Epidermal melanocyte (primary cell): Measurements from ENCODE around the gene CCL19.
"Not testable (repeated sequence)": the region's sequence is repeated elsewhere in the genome, so short reads cannot be mapped to it uniquely, and the experiment has no call there.

Experiments
- DNase-seq: peaks from one replicate; pipeline ENCODE4 v3.0.0; 2011; ENCODE audit warnings: low spot score; ENCODE audit not compliant: insufficient read length

Gene CCL19

DNA sequence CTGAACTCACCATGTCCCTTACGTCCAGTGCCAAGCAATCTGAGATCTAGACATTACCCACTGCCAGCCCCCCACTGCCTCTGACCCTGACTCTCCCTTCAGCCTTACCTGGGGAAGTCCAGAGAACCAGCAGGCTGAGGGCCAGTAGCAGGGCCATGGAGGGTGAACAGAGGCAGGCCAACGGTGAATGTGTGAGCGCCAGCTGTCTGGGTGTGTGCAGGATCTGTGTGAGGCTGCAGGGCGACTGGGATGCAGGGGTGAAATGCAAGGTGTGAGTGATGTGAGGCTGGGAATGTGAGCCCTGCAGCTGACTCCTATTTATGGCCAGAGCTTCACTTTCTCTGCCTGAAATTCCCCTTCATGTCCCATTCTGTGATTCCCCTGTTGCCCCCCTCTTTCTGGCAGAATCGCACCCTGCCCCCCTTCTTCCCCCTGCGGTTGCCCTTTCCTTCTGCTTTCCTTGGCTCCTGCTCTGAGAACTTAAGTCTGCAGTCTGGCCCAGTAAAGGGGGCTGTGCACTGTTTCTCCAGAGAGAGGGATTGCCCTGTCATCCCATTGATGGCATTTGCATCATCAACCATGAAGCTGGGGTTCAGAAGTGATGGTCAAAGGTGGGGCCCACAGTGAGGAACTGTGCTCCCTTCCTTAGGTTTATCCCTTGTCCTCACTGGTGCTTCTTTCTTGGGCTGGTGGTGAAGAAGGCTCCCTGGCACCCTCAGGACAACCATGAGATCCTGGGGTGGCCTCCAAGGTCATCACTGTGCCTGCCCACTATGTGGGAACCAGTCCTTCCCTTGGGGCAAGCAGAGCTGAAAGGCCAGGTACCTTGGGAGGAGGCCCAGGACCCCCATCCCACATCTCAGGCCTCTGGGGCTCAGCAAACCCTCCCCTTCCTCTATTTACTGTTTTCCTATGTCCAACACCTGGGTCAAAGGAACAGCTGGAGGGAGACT lies at the start of gene CCL19:
Gene CCL19, minus strand, starts transcription at position 294 of the 953 bp plus-strand sequence. Its CDS starts 137 bp downstream, at position 157.
- DNase-seq: no peak

DNA sequence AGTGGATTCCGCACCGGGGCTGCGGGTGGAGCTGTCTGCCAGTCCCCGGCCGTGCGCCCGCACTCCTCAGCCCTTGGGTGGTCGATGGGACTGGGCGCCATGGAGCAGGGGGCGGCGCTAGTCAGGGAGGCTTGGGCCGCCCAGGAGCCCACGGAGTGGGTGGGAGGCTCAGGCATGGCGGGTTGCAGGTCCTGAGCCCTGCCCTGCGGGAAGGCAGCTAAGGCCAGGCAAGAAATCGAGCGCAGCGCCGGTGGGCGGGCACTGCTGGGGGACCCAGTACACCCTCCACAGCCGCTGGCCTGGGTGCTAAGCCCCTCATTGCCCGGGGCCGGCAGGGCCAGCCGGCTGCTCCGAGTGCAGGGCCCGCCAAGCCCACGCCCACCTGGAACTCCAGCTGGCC lies 49.1 kb upstream of the CCL19 start:
- DNase-seq: not testable (repeated sequence)

DNA sequence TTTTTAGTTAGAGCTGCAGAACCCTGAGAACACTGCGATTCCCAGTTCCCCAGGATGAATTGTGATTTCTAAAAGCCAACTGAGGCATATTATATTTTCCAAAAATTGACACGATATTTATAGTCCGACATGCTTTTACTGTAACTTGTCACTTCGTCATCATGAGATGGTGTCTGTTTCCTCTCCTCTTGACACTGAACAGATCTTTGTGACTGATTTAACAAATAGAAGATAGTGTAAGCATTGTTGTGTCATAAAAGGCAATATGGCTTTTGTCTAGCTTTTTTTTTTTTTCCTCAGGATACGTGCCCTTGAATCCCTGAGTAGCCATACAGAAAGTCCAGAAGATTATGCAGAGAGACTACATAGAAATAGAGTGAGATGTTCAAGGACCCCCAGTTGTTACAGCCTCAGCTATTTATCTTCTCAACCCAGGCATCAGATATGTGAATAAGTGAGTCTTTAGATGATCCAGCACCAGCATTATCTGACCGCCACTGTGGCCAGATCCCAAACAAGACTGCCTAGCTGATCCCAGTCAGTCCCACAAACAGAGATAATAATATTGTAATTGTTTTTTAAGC lies 46.7 kb upstream of the CCL19 start:
- no peak for DNase-seq

DNA sequence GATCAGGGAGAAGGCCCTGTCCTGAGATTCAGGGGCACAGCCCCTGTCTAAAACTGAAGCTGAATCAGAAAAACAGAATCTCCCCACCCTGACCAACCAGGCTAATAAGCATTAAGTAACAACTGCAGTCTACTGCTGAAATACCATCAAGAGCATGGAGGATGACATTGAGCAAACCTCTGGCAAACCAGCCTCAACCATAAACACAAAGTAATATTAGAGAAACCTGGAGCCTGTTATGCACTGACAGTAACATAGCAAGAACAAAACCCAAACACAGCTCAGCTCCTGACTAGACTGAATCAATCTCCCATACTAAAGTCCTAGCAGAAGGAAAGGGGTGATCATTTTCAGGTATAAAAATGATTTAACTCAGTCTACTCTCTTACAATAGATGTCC lies 43.6 kb upstream of the CCL19 start:
- DNase-seq: no peak

DNA sequence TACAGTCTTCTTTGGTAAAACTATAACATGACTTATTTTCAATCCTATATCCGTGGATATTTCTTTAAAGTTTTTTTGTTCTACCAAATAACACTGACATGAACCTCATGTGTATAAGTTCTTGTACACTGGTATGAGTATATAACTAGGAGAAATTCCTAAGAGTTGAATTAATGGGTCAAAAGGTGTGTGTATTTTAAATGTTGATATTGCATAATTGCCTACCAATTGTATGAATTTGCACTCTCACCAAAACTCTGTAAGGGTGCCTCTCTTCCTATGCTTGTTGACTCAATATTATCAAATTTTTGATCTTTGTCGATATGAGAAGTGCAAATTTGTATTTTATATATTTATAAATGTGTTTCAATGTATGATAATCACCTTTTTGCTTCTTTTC lies 41.8 kb upstream of the CCL19 start:
- DNase-seq: no peak

DNA sequence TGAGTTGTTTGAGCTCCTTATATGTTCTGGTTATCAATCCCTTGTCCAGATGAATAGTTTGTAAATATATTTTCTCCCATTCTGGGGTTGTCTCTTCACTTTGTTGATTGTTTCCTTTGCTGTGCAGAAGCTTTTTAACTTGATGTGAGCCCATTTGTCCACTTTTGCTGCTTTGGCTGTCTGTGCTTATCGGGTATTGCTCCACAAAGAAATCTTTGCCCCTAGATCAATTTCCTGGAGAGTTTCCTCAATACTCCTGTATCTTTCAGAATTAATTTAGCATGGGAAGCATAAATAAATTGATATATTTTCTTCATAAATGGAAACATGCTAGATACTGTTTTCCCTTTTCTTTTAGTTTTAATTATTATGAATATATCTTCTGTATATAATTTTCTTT lies 41.4 kb upstream of the CCL19 start:
- no peak for DNase-seq

DNA sequence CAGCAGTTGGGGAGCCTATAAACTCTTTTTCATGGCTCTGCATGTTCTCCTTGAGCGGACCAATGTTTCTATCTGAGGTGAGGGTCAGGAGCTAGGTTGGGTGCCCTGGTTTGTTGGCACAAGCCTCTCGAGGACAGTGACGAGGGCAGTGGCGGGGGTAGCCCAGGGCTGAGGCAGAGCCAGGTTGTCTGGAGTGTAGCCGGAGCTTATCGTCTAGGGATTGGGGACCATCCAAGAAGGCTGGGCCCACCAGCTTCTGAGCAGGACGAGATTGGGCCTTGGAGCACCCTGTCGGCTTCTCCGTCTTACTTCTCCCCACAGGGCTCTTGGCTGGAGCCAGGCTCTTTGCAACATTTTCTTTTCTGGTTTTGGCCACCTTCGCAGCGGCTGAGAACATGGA lies 32.1 kb upstream of the CCL19 start:
- no peak for DNase-seq

DNA sequence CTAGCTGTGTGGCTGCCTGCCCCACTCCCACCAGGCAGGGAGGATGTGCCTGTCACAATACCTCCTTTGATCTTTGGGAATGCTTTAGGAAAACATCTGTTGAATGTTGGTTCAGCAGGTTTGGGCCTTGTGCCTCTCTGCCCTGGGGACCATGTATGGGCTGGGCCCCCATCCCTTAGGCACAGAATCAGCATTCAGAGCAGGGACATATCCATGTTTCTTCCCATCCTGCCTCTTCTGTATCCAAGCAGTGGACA lies 28.6 kb upstream of the CCL19 start:
- DNase-seq: not testable (repeated sequence)

DNA sequence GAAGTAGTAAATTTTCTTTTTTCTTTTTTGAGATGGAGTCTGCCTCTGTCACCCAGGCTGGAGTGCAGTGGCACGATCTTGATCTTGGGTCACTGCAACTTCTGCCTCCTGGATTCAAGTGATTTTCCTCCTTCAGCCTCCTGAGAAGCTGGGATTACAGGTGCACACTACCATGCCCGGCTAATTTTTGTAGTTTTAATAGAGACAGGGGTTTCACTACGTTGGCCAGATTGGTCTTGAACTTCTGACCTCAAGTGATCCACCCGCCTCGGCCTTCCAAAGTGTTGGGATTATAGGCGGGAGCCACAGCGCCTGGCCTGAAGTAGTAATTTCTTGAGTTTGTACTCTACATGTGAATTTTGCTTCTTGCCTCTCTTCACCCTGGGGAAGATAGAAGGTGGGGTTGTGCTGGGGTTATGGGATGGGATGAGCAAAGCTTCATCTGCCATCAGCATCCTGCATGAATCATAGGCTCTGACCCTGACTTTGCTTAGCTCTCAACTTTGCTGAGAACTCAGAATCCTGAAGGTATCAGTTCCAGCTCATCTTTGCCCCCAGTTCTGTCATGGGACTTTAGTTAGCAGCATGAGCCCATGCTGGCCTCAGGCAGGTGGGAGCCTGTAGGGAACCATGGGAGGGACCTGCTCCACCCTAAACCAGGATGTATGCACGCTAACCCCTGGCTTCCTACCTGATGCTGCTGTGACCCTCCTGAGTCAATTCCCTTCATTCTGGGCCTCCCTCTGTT lies 28.1 kb upstream of the CCL19 start:
- no peak for DNase-seq

DNA sequence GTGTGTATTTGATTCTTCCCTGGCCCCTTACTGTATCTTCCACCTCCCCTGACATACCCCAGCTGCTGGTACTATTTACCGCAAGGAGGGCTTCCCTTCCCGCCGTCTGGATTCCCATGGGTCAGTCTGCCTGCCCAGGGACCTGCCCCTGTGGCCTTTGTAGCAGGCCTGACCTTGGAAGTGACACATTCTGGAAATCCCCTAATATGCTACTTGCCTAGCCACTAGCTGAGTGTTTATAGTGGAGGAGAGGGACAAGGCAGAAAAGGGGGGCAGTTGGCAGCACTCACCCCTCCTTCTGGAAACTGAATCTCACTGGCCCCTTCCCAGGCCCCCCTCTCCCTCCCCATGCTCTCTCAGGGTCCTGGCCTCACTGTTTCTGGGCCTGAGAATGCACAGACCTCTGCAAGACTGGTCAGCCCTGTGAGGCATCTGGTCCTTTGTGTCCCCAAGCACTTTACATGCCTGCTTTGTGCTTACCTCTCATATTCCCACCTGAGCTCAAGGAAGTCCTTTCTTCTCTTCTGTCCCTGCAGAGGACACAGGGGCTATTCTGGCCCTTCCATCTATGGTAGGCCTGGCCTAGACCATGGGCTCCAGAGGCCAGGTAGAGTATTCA lies 27.0 kb upstream of the CCL19 start:
- DNase-seq: no peak

DNA sequence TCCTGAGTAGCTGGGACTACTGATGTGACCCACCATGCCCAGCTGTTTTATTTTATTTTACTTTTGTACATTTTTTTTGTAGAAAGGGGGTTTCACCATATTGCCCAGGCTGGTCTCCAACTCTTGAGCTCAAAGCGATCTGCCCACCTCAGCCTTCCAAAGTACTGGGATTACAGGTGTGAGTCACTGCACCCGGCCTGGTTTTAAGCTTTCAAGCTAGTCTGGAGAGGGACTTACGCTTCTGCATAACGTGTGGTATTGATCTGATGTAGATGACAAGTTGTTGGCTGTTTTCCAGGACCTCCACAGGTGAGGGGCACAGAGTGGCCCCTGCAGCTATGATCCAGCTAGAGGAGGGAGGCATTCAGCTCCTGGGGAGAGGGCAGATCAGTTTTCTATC lies 25.6 kb upstream of the CCL19 start:
- DNase-seq: no peak

DNA sequence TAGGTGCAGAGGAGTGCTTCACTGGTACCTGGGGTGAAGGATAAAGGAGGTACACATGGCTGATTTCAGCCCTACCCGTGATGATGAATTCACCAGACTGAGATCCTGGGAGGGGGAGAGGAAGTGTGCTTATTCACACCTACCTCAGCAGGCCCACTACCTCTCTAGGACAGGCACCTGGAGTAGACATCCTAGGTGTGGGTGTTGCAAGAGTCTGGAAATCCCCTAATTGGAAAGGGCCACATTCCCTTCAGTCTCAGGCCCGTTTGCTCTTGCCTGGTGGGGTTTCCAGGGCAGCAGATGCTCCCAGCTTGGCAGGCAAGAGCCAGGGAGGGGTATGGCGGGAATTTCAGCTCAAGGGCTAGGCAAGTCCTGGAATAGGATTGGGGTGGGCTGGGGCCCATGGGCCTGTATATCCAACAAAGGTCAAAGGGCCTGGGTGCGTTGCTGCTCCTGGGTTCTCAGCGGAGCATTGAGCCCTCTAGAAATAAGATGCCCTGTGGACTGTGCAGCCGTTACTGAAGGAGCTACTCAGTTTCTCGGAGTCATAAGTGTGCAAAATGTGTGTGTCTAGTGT lies 24.7 kb upstream of the CCL19 start:
- DNase-seq: no peak

DNA sequence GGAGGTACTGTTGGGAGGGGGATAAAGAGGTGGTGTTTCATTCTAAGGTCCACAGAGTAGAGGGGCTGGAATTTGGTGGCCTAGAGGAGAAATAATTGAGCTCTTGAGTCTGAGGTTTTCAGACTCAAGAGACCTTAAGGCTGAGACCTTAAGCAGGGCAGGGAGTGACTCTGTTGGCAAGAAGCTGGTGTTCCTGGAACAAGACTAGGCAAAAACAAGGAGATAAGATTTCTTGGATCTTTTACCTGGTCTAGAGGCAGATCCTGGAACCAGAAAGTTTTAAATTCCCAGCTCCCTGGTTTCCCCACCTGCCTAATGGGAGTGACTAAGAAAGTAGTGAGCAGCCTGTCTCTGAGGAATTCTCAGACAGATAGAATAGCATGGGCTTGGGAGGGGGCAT lies 22.9 kb upstream of the CCL19 start:
- no peak for DNase-seq

DNA sequence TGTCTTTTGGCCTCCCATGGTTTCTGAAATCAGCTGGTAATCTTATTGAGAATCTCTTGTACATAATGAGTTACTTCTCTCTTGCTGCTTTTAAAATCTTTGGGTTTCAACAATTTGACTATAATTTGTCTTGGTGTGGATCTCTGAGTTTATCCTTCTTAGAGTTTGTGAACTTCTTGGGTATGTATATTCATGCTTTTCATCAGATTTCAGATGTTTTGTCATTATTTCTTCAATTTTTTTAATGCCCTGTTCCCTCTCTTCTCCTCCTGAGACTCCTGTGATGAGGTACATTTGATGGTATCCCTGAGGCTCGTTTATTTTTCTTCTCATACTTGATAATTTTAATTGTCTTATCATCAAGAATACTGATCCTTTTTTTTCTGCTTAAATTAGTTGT lies 21.1 kb upstream of the CCL19 start:
- DNase-seq: no peak

DNA sequence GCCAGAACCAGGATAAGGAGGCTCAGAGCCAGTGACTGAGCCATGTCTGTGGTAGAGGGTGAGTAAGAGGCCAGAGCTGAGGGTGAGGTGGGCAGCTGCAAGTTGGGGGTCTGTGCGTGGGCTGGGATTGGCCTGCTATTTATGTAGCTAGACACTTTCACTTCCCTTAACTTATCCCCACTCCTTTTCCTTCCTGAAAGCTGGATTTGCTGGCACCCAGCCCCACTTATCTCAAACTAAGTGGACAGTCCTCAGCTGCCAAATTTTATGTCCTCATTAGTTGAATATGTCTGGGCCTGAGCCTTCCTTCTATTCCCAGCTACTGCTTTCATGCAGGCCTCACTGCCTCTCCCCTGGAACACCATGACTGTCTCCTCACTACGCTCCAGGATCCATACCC lies 18.9 kb upstream of the CCL19 start, which contains the start of gene CCL21:
Gene CCL21, minus strand, starts transcription at position 114 of the 400 bp plus-strand sequence. Its CDS starts 70 bp downstream, at position 44.
- DNase-seq: no peak

DNA sequence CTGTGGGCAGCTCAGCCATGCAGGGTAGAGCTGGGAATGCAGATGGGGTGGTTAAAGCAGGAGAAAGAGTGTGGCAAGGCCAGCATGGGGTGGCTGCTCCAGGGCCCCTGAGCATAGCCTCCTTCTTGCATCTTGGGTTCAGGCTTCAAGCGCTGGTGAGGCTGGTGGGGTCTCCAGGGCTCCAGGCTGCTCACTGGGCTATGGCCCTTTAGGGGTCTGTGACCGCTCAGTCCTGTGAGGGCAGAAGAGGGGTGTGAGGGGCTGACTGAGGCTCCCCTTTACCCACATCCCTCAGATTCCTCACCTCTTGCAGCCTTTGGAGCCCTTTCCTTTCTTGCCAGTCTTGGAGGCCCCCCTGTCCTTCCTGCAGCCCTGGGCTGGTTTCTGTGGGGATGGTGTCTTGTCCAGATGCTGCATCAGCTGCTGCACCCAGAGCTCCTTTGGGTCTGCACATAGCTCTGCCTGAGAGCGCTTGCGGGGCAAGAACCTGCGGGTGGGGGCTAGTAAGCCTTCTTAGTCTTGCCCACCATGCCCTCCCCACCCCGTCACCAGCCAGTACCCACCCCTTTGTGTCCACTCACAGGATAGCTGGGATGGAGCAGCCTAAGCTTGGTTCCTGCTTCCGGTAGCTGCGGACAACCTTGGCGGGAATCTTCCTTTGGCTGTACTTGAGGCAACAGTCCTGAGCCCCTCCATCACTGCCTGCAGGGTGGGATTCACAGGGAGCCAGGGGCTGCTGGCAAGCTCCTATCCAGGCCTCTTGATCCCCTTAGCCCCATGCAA lies 18.3 kb upstream of the CCL19 start:
- DNase-seq: no peak

DNA sequence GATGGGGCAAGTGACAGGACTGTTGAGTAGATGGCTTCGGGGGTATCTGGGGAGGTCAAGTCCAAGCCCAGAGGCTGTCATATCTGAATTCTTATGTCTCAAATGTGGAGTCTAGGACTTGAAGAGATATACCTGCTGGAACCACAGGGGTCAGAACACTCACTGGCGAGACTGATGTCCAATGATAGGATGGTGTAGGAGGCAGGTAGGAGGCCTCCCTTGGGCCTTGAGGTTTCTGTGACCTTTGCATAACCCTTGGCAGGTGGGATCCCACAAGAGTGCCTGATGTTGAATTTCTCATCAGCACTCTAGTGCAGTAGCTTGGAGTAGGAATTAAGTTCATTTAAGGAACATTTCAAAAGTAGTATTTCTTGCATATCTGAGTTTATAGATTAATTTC lies 16.1 kb upstream of the CCL19 start:
- no peak for DNase-seq

DNA sequence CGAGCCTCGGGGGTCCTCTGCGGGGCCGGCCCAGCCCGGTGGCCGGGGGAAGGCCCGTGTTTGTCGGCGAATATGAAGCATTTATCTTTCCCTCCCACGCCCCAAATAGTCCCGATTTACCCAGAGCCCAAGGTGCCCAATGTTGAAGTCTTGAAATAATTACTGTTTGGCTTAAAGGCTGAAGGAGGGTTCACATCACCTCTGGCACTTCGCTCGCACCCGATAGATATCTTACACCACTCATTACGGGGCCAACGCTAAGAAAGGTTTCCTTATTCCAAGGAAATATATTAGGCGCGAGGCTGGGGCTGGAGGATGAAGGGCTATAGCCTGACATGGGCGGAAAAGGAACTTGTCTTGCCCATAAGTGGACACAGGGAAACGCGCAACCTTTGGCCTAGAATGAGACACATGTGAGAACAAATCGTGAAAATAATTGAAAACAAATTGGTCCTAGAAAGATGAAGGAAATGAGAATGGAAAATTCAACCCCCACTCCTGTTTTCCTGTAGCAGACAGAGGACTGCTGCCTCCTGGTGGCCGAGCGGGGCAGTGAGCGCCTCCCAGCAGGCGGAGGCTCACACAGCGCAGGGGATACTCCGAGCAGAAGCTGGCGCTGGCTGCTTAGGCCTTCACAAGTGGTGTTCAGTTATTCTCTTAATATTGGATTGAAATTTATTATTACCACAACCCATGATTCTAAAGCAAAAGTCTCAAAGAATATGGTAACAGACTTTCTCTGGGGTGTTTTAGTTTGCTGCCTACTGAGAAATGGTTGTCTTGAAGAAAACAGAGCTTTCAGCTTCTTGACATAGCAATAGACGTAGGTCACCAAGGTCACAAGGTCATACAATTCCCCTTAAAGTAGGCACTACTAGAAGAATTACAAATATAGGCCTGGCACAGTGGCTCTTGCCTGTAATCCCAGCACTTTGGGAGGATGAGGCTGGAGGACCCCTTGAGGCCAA lies 11.0 kb upstream of the CCL19 start:
- DNase-seq: peak; percentile 95

DNA sequence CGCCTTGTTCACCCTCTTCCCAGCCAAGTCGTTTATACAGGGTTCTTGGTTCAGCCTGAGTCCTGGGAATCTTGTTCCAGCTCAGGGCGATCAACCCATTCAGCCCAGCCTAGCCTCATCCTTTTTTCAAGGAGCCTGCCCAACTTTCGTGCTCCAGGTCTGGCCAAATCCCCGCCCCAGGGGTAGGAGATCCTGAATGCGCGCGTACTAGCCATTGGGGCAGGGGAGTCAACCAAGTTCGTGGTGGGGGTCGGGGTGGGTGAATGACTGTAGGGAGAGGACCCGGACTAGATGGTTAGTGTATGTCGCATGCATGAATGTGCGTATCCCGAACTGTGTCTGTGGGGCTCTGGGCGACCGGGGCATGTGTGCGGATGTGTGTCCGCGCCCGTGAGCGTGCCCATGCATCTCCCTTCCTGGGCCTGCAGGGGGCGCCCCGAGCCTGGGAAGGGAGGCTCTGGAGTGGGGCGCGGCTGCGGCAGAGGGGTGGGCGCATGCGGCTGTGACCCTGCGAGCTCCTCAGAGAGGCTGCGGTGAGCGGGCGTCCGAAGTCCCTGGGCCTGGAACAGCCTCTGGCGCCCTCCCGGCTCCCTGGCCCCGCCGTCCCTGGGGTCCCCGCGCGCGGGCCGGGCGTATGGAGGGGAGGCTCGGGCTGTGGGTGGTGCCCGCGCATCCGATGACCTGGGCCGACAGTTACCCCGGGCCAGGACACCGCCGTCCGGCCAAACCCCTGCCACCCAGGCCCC lies 10.1 kb upstream of the CCL19 start:
- DNase-seq: peak; percentile 67
